SK-N-MC (cell line): Measurements from ENCODE around the gene AHRR.

ENCODE experiments used
- DNase-seq: peaks from one replicate; pipeline ENCODE4 v3.0.0-alpha.2; 2011; ENCODE audit warnings: low read depth, low spot score
- H3K27ac ChIP-seq: fragments of 200-600 bp; sonication (generic); 2 replicates; pipeline ENCODE4 v1.5.1; 2016; ENCODE audit warnings: mixed run types
- H3K36me3 ChIP-seq: fragments of 200-600 bp; sonication (generic); 2 replicates; pipeline ENCODE4 v1.6.1; 2017; ENCODE audit warnings: antibody characterized with exemption, low read length, mixed read lengths; ENCODE audit not compliant: insufficient read depth
- H3K4me3 ChIP-seq: fragments of 200-600 bp; sonication (generic); 2 replicates; pipeline ENCODE4 v1.5.1; 2016
- H3K9ac ChIP-seq: fragments of 200-600 bp; sonication (generic); 2 replicates; pipeline ENCODE4 v1.8.0; 2017; ENCODE audit warnings: mixed run types, mixed read lengths; ENCODE audit not compliant: insufficient read length
- H3K9me3 ChIP-seq: fragments of 200-600 bp; sonication (generic); 2 replicates; pipeline ENCODE4 v1.6.1; 2017; ENCODE audit warnings: low read depth, mild to moderate bottlenecking, antibody characterized with exemption, low read length, moderate library complexity, mixed read lengths
- EZH2 ChIP-seq: fragments of 200-600 bp; sonication (generic); IDR thresholded peaks from one replicate; pipeline ENCODE4 v1.6.1; 2017; ENCODE audit warnings: antibody characterized with exemption
- FOXP2 ChIP-seq: optimal IDR thresholded peaks from 2 replicates; pipeline ENCODE3; 2011; ENCODE audit warnings: mild to moderate bottlenecking, moderate library complexity; ENCODE audit not compliant: insufficient read depth; ENCODE audit errors: extremely low read length, control extremely low read depth
- POLR2AphosphoS5 ChIP-seq: IDR thresholded peaks from 2 replicates; pipeline ENCODE4 v1.6.1; 2012; ENCODE audit warnings: mild to moderate bottlenecking, low read depth, low read length, borderline replicate concordance

Gene AHRR

DNA sequence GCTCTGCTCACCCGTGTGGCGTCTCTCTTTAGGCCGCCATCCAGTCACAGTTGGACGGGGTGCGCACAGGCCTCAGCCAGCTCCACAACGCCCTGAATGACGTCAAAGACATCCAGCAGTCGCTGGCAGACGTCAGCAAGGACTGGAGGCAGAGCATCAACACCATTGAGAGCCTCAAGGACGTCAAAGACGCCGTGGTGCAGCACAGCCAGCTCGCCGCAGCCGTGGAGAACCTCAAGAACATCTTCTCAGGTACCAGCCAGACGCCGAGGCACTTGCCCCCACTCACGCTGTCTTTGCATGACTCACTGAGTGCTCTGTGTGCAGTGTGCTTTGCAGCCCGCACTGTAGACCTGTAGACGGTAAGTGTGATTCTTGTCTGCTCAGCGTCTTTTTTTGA lies 126.0 kb downstream of the AHRR start:
- Histone ChIP-seq H3K36me3 (peaks cover 63% of the 10 kb centered on the region), H3K9ac (no peak overlapping the region), H3K27ac (no peak overlapping the region)

DNA sequence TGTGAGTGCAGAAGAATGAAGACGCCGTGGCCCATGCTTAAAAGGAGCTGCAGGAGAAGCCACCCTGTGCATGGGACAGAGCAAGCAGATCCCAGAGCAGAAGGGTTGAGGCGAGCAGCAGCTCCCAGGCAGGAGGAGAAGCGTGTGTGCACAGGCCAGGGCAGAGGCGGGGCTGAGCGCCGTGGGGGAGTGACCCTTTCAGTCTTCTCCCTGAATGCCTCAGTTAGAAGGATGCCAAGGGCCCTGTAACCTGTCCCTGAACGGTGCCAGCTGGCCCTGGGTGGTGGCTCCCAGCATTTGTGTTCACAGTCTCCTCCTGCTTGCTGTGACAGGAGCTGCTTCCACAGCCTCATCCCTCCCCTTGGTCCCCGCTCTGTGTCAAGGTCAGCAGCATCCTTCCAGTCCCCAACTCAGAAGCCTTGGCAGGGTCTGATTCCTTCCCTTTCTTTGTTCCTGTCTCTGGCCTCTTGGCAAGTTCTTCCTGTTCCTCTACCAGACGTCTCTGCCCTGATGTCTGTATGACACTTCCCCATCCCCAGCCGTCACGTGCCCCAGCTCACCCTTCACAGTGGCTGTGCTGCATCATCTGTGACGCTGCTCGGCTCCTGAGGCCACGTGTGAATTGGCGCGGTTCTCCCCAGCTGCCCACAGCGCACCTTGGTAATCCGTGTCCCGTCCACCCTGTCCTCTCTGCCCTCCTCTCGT lies 126.7 kb downstream of the AHRR start:
- H3K36me3 ChIP-seq, result peaks cover 70% of the 10 kb centered on the region
- no peak for DNase-seq
- no peak for TF ChIP-seq FOXP2
- TF ChIP-seq POLR2AphosphoS5, result no peak
- no peak for TF ChIP-seq EZH2

More for the DNA sequence above, 126.0 kb downstream of the AHRR start:
- no peak overlapping the region for H3K4me3 ChIP-seq
- H3K9me3 ChIP-seq, result peaks cover 11% of the 10 kb centered on the region; the same call in 1 of the 2 replicates
- no peak for TF ChIP-seq EZH2
- TF ChIP-seq FOXP2, result no peak
- no peak for TF ChIP-seq POLR2AphosphoS5
- DNase-seq, result no peak

DNA sequence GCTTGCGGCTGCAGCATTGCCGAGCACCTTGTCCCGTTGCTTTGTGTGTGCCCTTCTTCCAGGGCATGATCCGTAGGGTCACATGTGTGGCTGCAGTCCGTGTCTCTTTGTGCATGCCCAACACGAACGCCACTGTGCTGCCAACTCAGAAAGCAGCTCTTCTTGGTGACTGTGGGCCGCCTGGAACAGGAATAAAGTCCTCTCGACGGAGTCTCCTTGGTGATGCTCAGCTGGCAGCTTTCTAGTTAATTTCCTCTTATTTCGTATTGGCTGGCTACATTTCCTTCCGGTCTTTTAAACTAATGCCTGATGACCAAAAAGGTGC lies 127.2 kb downstream of the AHRR start:
- no peak for TF ChIP-seq EZH2
- TF ChIP-seq FOXP2, result no peak
- TF ChIP-seq POLR2AphosphoS5, result no peak
- Histone ChIP-seq H3K36me3 (peaks cover 75% of the 10 kb centered on the region), H3K9ac (no peak overlapping the region), H3K4me3 (no peak overlapping the region), H3K9me3 (peaks cover 13% of the 10 kb centered on the region; the same call in 1 of the 2 replicates), H3K27ac (no peak overlapping the region)
- DNase-seq, result no peak

More for the DNA sequence above, 126.7 kb downstream of the AHRR start:
- no peak overlapping the region for H3K4me3 ChIP-seq
- H3K9me3 ChIP-seq, result peaks cover 13% of the 10 kb centered on the region; the same call in 1 of the 2 replicates
- H3K9ac ChIP-seq, result no peak overlapping the region
- H3K27ac ChIP-seq, result no peak overlapping the region

DNA sequence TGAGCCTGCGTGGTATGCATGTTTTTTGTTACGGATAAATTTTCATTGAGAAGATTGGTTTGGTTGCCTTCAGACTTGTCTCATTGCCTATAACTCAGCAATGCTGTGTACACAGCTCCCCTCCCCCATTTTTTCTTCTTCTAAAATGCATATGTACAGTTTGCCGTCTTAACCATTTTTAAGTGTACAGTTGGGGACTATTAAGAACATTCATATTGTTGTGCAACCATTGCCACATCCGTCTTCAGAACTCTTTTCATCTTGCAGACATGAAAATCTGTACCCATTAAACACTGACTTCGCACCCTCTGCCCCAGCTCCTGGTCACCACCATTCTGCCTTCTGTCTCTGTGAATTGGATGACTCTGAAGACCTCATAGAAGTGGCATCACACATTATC lies 127.6 kb downstream of the AHRR start:
- Histone ChIP-seq H3K9ac (no peak overlapping the region), H3K9me3 (peaks cover 13% of the 10 kb centered on the region; the same call in 1 of the 2 replicates), H3K4me3 (no peak overlapping the region), H3K27ac (no peak overlapping the region), H3K36me3 (peaks cover 79% of the 10 kb centered on the region)
- DNase-seq, result no peak
- TF ChIP-seq FOXP2 (no peak), POLR2AphosphoS5 (no peak), EZH2 (no peak)

DNA sequence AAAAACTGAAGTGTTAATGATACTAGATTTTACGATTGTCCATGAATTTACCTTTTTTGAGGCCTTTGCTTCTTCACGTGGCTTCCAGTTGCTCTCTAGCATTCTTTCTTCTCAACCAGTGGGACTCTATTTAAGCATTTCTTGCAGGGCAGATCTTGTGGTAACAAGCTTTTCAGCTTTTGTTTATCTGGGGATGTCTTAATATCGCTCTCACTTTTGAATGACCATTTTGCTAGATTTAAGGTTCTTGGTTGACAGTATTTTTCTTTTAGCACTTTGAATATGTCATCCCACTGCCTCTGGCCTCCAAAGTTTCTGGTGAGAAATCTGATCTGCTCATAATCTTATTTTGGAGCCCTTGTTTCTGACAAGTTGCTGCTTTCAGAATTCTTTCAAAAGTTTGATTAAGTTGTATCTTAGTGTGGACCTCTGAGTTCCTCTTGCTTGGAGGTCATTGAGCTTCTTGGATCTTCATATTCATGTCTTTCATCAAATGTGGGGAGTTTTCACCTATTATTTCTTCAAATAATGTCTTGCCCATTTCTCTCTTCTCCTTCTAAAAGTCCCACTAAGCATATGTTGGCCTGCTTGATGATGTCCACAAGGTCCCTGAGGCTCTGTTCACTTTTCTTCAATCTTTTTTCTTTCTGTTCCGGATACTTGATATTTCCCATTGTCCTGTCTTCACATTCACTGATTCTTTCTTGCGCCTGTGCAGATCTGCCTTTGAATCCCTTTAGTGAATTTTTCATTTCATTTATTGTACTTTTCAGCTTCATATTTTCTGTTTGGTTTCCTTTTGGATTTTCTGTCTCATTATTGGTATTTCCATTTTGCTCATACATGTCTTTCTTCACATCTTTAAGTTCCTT lies 130.3 kb downstream of the AHRR start:
- Histone ChIP-seq H3K27ac (no peak overlapping the region), H3K36me3 (peaks cover 88% of the 10 kb centered on the region), H3K4me3 (no peak overlapping the region), H3K9ac (no peak overlapping the region), H3K9me3 (peaks cover 13% of the 10 kb centered on the region; the same call in 1 of the 2 replicates)
- no peak for DNase-seq
- TF ChIP-seq FOXP2 (no peak), POLR2AphosphoS5 (no peak), EZH2 (no peak)

DNA sequence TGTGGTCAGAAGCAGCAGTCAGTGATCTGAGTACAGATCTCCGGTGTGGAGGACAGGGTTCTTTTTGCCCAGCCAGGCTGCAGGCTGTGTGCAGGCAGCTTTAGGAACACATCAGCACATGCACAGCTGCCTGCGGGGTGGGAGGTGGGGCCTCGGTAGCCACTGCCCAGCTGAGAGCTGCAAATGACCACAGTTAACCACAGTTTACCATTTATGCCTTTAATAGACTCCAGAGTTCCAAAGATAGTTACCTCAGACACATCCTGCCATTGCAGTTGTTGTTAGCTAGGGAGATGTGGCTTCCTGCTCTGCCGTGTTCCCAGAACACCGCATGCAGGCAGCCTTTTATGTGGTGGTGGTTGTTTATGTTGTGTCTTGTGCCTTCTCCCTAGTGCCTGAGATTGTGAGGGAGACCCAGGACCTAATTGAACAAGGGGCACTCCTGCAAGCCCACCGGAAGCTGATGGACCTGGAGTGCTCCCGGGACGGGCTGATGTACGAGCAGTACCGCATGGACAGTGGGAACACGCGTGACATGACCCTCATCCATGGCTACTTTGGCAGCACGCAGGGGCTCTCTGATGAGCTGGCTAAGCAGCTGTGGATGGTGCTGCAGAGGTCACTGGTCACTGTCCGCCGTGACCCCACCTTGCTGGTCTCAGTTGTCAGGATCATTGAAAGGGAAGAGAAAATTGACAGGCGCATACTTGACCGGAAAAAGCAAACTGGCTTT lies 131.6 kb downstream of the AHRR start:
- Histone ChIP-seq H3K4me3 (no peak overlapping the region), H3K9me3 (peaks cover 13% of the 10 kb centered on the region; the same call in 1 of the 2 replicates), H3K27ac (no peak overlapping the region), H3K36me3 (peaks cover 87% of the 10 kb centered on the region), H3K9ac (no peak overlapping the region)
- no peak for DNase-seq
- no peak for TF ChIP-seq FOXP2
- TF ChIP-seq EZH2, result no peak
- no peak for TF ChIP-seq POLR2AphosphoS5

DNA sequence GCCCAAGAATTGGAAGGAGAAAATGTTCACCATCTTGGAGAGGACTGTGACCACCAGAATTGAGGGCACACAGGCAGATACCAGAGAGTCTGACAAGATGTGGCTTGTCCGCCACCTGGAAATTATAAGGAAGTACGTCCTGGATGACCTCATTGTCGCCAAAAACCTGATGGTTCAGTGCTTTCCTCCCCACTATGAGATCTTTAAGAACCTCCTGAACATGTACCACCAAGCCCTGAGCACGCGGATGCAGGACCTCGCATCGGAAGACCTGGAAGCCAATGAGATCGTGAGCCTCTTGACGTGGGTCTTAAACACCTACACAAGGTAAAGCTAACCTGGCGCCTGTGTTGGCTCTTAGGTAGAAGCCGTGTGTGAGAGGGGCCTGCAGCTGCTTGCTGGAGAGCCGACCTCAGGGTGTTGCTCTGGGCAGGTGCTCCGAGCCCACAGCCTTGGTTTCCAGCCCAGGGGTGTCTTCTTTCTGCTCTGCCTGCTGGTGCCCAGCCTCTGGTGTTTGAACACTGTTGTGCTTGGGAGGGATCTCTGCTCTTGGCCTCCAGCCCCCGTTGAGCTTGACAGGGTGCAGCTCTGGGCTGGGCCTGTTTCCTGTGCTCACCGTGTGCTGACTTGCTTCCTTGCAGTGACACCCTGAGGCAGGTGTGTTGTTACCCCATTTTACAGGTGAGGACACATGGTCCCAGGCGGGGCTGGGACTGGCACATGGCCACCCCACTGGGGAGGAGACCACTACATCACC lies 132.4 kb downstream of the AHRR start:
- TF ChIP-seq FOXP2 (no peak), EZH2 (no peak), POLR2AphosphoS5 (no peak)
- peaks cover 84% of the 10 kb centered on the region for H3K36me3 ChIP-seq

More for the DNA sequence above, 132.4 kb downstream of the AHRR start:
- H3K4me3 ChIP-seq, result no peak overlapping the region
- H3K27ac ChIP-seq, result no peak overlapping the region
- H3K9ac ChIP-seq, result no peak overlapping the region
- H3K9me3 ChIP-seq, result peaks cover 13% of the 10 kb centered on the region; the same call in 1 of the 2 replicates
- no peak for DNase-seq
